Stimulated activated CD4-positive, alpha-beta T cell treated with anti-CD3 and anti-CD28 coated beads, Interleukin-1b, Interleukin-23, amount 100 ng/mL, for 24 hours (primary cell): ENCODE results near the gene CDKL4.
"Not testable (repeated sequence)": the region's sequence is repeated elsewhere in the genome, so short reads cannot be mapped to it uniquely, and the experiment has no call there.

Experiments
- DNase-seq, 4 experiments: peaks; one replicate each; pipeline ENCODE4 v3.0.0-alpha.2; 2020; ENCODE audit warnings: low read depth in 4 of 4, low spot score in 1 of 4

CDKL4 gene

GRCh38 chr2:39179974-39180960, 63.5 kb downstream of the CDKL4 start:
- no peak for DNase-seq

DNA sequence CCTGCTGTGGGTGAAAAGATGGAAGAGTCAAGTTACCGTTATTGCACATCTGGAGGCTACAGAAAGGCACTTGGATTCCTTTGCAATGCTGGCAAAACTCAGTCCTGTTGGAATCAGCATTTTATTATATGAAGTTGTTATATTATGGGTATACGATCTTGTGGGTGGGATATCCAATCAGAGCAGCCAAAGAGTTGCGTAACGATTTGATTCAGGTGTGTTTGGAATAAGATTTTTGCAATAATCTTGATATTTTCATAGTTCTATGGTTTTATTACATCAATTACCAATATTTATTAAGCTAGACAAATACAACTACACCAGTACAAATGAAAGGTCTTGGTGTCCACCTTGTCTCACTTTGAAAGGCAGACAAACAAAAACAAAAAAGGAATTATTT, 65.0 kb downstream of the CDKL4 start:
- no peak for DNase-seq

DNA sequence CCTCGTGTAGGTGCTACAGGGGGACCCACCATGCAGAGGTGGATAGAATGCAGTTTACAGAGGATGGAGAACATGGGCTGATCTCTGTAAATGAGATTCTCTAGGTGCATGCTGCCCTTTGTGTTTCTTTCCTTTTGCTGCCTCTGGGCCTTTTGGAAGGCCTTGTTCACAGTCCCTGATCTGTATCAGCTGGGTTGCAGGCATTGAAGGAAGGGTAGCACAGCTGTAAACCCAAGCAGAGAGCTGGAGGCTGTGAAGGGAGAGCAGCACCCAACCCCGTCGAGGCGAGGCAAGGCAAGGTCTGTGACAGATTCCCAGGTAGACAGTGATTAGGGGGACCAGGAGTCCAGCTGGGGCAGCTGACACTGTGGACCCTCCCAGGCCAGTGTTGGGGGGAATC, 66.8 kb downstream of the CDKL4 start:
- DNase-seq, result no peak

- no peak for DNase-seq
Measured at GRCh38 chr2:39175026-39175812, 68.6 kb downstream of the CDKL4 start.

DNA sequence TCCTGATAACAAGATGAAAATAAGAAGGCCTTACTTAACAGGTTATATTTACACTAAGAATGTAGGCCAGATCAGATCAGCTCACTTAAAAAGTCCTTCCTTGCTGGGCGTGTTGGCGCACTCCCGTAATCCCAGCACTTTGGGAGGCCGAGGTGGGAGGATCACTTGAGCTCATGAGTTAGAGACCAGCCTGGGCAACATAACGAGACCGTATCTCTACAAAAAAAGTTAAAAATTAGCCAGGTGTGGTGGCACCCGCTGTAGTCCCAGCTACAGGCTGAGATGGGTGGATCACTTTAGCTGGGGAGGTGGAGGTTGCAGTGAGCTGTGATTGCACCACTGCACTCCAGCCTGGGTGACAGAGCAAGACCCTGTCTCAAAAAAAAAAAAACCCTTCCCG, 69.7 kb downstream of the CDKL4 start:
- no peak for DNase-seq

DNA sequence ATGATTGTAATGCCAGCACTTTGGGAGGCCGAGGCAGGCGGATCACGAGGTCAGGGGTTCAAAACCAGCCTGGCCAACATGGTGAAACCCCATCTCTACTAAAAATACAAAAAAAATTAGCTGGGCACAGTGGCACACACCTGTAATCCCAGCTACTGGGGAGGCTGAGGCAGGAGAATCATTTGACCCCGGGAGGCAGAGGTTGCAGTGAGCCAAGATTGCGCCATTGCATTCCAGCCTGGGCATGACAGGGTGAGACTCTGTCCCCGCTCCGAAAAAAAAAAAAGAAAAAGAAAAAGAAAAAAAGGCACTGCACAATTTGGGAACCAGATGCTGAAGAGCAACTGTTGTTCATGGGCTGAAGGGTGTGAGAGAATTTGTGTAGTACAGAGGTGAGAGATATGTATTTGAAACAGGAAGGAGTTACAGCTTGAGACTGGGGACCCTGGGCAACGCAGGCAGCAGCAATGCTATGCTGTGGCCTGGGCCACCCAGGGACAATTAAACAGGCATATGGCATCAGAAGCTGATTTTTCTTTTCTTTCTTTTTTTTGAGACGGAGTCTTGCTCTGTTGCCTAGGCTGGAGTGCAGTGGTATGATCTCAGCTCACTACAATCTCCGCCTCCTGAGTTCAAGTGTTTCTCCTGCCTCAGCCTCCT, 71.6 kb downstream of the CDKL4 start:
- not testable (repeated sequence) for DNase-seq

DNA sequence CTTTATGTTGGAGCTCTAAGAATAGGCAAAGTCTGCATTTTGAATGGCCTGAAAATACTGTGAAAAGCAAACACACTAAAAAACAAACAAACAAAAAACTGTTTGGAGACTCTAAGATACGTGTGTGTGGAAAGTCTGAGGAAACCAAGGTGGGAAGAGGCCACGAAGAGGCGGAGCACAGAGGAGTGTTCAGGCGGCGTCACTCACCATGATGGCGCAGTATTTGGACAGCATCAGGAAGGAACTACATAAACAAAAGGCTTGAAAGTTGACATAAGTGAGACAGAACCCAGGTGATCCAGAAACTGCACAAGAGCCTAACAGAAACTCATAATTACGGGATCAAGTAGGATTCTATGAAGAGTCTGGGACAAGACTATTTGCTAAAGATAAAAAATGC, 72.1 kb downstream of the CDKL4 start:
- DNase-seq, result no peak

DNA sequence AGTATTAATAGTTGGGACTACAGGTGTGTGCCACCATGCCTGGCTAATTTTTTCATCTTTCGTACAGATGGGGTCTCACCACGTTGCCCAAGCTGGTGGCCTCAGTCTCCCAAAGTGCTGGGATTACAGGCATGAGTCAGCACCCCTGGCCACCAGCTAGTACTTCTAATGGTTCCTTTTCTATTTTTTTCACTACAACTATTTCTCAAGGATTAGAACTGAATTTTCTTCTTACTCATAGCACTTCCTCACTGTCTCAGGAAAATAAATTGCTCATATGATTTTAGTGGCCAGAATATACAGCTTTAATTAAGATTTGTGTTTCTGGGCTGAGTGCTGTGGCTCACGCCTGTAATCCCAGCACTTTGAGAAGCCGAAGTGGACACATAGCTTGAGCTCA, 79.7 kb downstream of the CDKL4 start:
- no peak for DNase-seq

- no peak for DNase-seq
Measured at GRCh38 chr2:39160982-39161381, 82.8 kb downstream of the CDKL4 start.

GRCh38 chr2:39159283-39159682, 84.5 kb downstream of the CDKL4 start:
- DNase-seq, result no peak

GRCh38 chr2:39158351-39158750, 85.4 kb downstream of the CDKL4 start:
- DNase-seq, result no peak

GRCh38 chr2:39156846-39157245, 86.9 kb downstream of the CDKL4 start:
- DNase-seq, result no peak

- no peak for DNase-seq
Measured at GRCh38 chr2:39156107-39156506, 87.7 kb downstream of the CDKL4 start.

DNA sequence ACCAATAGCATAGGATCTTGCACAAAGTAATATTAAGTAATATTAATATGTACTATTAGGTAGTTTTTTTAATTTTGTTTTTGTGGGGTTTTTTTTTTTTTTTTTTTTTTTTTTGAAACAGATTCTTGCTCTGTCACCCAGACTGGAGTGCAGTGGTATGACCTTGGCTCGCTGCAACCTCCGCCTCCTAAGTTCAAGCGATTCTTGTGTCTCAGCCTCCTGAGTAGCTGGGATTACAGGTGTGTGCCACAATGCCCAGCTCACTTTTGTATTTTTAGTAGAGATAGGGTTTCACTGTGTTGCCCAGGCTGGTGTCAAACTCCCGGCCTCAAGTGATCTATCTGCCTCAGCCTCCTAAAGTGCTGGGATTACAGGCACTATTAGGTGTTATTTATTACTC, 88.2 kb downstream of the CDKL4 start:
- DNase-seq, result not testable (repeated sequence)

DNA sequence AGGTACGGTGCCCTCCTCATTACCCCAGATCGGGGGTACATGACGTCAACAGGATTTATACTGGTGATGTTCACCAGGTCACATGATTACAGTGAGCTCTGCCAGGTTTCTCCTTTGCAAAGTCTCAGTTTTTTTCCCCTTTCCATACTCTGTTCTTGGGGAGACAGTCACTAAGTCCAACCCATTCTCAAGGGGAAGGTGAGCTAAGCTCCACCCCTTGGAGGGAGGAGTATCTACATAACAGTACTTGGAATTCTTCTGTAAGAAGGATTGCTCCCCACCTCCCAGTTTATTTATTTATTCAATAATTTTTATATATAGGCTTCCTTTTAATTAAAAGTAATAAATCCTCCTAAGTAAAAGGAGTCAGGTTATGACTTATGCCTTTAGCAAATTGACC, 88.8 kb downstream of the CDKL4 start:
- no peak for DNase-seq

DNA sequence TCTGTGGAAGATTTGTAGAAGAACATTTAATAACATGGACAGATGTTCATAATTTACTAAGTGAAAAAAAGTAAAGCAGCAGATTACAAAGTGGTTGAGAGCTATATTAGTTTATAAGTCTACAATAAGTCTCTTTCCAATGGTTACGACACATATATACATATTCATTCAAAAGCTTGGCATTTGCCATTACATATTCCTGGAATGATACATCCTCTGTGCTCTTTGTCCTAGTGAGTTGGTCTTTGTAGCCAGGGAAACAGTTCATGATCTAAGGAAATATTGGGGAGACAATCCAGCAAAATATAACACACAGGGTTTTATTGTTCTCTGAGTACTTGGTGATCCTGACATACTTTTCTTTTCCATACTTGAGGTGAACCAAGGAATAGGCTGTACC, 90.5 kb downstream of the CDKL4 start:
- no peak for DNase-seq

- no peak for DNase-seq
Measured at GRCh38 chr2:39152504-39152903, 91.3 kb downstream of the CDKL4 start.

- DNase-seq, result no peak
Measured at GRCh38 chr2:39150890-39151497, 92.8 kb downstream of the CDKL4 start.

DNA sequence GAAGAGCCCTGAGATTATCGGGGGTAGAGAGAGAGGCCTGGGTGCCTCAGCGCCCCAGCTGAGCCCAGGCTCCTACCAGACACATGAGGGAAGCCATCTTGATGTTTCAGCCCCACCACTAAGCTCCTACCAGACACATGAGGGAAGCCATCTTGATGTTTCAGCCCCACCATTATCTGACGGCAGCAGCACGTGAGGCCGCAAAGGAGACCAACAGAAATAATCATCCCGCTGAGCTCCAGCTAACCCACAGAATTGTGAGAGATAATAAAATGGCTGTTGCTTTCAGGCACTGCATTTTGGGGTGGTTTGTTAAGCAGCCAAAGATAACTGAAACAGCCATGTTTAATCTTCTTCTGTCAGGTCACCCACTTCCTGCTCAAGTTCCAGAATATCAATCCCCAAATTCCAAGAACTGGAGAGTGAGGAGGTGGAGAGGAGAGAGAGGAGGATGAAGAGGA, 93.6 kb downstream of the CDKL4 start:
- no peak for DNase-seq

- DNase-seq, result no peak
Measured at GRCh38 chr2:39146630-39147029, 97.1 kb downstream of the CDKL4 start.

- DNase-seq, result no peak
Measured at GRCh38 chr2:39145906-39146421, 97.8 kb downstream of the CDKL4 start.
